Kidney epithelial cell (primary cell): ENCODE results near the gene CLDND2. TPM values are rescaled to one million over a fixed set of nuclear protein-coding genes. Genes with fewer than 3 reads are reported as not detected.

ENCODE experiments used
- DNase-seq: peaks from one replicate; pipeline ENCODE4 v3.0.0-alpha.2; 2010; ENCODE audit warnings: low read depth
- H3K27me3 ChIP-seq: 2 replicates; pipeline ENCODE4 v1.6.0; 2011; ENCODE audit warnings: low read length; ENCODE audit not compliant: control insufficient read depth, insufficient read depth
- H3K36me3 ChIP-seq: 2 replicates; pipeline ENCODE4 v1.5.1; 2011; ENCODE audit warnings: low read length; ENCODE audit not compliant: control insufficient read depth, insufficient read depth
- H3K4me3 ChIP-seq: 2 replicates; pipeline ENCODE4 v1.5.1; 2011; ENCODE audit warnings: low read depth, mild to moderate bottlenecking, control low read depth, low read length
- total RNA-seq: library from RNA; depleted of rRNA; stranded (reverse); fragments of >200 nt; gene quantifications from 2 replicates; pipeline ENCODE4 v1.2.3, GENCODE V29; 2015
- TF ChIP-seq, protein P1 (sequence below): IDR thresholded peaks from 2 replicates; pipeline ENCODE4 v1.5.1; 2011; ENCODE audit warnings: mild to moderate bottlenecking, moderate library complexity, low read length, control low read depth, inconsistent platforms; ENCODE audit not compliant: insufficient read depth, poor library complexity, severe bottlenecking

Gene CLDND2
- total RNA-seq, 1 donor from 2014 or later = not detected

DNA sequence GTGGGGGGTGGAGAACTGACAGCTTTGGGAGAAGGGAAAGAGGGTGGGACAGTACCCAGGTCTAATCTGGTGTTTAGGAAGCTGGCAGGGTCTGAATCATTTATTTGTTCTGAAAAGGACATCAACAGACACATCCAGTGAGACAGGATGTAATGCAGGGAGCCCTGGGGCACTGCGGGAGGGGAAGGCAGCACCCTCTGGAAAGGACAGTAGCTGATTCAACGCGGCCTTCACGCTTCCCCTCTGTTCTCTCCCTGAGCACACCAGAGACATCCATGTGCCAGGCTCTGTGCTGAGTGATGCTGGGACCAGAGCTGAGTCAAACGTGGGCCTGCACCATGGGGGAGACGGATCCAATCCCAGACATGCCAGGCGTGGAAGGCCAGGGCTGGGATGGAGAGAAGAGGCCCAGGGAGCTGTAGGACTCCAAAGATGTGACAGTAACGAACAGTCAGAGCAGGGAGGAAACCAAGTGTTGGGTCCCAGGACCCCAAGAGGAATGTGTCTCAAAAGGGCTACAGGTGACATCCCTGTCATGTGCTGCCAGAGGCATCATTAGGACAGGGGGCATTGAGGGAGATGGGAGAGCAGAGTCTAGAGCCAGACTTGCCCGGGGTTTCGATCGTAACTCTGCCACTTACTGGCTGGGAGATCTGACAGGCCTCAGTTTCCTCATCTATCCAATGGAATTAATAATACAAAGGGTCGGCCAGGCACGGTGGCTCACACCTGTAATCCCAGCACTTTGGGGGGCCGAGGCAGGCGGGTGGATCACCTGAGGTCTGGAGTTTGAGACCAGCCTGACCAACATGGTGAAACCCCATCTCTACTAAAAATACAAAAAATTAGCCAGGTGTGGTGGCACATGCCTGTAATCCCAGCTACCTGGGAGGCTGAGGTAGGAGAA is 4.3 kb downstream of the CLDND2 start:
- no peaks in the 10 kb centered on the region for H3K27me3 ChIP-seq
- H3K36me3 ChIP-seq = no peaks in the 10 kb centered on the region
- no peak for DNase-seq
- TF ChIP-seq, protein P1, sequence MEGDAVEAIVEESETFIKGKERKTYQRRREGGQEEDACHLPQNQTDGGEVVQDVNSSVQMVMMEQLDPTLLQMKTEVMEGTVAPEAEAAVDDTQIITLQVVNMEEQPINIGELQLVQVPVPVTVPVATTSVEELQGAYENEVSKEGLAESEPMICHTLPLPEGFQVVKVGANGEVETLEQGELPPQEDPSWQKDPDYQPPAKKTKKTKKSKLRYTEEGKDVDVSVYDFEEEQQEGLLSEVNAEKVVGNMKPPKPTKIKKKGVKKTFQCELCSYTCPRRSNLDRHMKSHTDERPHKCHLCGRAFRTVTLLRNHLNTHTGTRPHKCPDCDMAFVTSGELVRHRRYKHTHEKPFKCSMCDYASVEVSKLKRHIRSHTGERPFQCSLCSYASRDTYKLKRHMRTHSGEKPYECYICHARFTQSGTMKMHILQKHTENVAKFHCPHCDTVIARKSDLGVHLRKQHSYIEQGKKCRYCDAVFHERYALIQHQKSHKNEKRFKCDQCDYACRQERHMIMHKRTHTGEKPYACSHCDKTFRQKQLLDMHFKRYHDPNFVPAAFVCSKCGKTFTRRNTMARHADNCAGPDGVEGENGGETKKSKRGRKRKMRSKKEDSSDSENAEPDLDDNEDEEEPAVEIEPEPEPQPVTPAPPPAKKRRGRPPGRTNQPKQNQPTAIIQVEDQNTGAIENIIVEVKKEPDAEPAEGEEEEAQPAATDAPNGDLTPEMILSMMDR = no peak
- H3K4me3 ChIP-seq = no peak overlapping the region

DNA sequence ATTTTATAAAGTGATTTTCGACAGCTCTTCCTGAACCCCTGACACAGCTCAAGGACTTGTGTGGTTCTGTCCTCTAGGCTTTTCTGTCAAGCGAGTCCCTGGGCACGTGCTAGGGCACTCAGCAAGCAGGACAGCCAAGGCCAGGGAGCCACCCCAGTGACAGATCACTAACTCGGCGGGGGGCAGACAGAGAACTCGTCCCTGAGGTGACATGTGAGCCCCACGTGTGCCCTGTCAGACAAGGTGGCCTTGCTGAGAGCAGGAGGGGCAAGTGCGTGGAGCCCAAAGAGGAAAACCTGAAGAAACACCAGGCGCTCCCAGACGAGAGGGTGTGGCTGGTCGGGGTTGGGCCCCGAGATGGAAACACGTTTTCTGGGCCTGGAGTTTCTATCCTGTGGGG is 7.6 kb downstream of the CLDND2 start:
- no peaks in the 10 kb centered on the region for H3K36me3 ChIP-seq
- H3K4me3 ChIP-seq = no peak overlapping the region
- H3K27me3 ChIP-seq = no peaks in the 10 kb centered on the region
- no peak for DNase-seq
- TF ChIP-seq, protein P1 = no peak

DNA sequence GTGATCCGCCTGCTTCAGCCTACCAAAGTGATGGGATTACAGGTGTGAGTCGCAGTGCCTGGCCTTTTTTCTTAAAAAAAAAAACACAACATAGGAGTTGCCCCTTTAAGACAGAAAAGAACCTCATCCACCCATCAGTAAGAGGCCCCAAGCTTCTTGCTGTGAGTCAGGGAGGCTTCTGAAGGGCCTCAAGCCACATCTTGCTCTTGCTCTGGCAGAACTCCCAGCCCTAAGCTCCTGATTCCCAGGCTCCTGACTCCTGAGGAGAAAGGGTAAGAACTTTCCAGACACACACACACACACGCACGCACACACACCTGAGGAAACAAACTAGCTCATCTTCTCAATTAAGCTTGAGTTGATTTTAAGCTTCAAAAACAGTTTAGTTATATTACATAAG is 9.5 kb downstream of the CLDND2 start:
- no peaks in the 10 kb centered on the region for H3K36me3 ChIP-seq
- TF ChIP-seq, protein P1 = no peak
- DNase-seq = no peak
- no peak overlapping the region for H3K4me3 ChIP-seq
- no peaks in the 10 kb centered on the region for H3K27me3 ChIP-seq

DNA sequence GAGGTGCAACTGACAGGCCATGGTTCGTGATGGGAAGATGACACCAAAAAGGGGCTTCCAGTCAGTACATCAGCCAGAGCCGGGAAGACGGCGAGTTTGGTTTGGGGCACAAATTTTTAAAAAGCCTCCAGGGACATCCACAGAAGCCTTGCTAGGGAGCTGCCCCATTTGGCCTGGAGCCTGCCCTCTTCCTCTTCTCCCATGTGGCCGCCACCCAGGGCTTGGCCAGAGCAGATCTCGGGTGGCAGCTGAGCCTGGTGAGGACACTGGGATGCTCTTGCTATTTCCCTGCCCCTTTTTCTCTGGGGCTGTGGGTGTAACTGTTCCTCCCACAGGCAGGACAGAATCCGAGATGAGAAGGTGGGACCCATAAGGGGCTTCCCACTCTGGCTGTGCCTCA is 10.9 kb downstream of the CLDND2 start:
- no peaks in the 10 kb centered on the region for H3K36me3 ChIP-seq
- TF ChIP-seq, protein P1 = no peak
- no peaks in the 10 kb centered on the region for H3K27me3 ChIP-seq
- H3K4me3 ChIP-seq = no peak overlapping the region
- no peak for DNase-seq

DNA sequence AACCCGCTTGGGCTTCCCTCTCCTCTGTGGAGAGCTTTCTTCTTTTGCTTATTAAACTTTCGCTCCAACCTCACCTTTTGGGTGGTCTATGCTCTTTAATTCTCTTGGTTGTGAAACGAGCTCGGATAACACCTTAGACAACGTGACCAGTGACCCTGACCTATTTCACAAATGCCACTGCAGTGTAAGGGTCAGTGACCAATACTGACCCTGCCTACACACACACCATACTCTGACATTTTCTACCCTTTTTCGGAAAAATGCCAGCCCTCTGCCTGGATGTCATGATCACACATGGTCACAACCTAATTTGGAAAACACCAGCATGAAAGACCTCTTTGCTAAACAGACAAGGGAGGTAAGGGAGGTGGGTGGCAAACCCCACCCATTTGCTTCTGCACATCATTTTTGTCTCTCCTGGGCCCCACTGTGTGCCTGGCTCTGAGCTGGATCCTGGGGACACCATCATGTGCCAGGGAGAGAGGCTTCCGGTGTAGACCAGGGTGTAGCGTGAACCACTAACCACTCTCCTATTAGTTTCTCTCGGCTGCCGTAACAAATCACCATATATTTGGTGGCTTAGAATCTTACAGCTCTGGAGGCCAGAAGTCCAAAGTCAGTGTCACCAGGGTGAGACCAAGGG is 12.5 kb downstream of the CLDND2 start:
- no peak overlapping the region for H3K4me3 ChIP-seq
- no peak for DNase-seq
- H3K36me3 ChIP-seq = peaks cover 2% of the 10 kb centered on the region
- no peaks in the 10 kb centered on the region for H3K27me3 ChIP-seq
- TF ChIP-seq, protein P1 = no peak
